Spleen (tissue), 11 donors: ENCODE results near the gene CDR2. TPM values are rescaled to one million over a fixed set of nuclear protein-coding genes. Genes with fewer than 3 reads are reported as not detected.

ENCODE experiments used
- DNase-seq: peaks from one replicate; pipeline ENCODE4 v3.0.0-alpha.2; 2020
- H3K27ac ChIP-seq, 8 donors: fragments of 200-600 bp; sonication (generic) in 7 of 8; 1 replicate in 4 of 8; 2 replicates in 4 of 8; pipeline versions ENCODE4 v1.5.0 to v1.8.0; 2016 to 2021; ENCODE audit warnings: inconsistent platforms in 4 of 8, mild to moderate bottlenecking in 4 of 8, moderate library complexity in 1 of 8
- H3K27me3 ChIP-seq, 7 donors: fragments of 200-600 bp; sonication (generic) in 6 of 7; replicated peaks in 1 of 7; 1 replicate in 4 of 7; 2 replicates in 3 of 7; pipeline versions ENCODE4 v1.5.0 to v1.8.0; 2016 to 2021; ENCODE audit warnings: inconsistent platforms in 3 of 7, mild to moderate bottlenecking in 1 of 7
- H3K36me3 ChIP-seq, 6 donors: fragments of 200-600 bp; sonication (generic) in 5 of 6; 1 replicate in 4 of 6; 2 replicates in 2 of 6; pipeline versions ENCODE4 v1.5.0 to v1.8.0; 2016 to 2021; ENCODE audit warnings: inconsistent platforms in 2 of 6
- H3K4me1 ChIP-seq, 6 donors: fragments of 200-600 bp; sonication (generic) in 5 of 6; 1 replicate in 3 of 6; 2 replicates in 3 of 6; pipeline versions ENCODE4 v1.5.0 to v1.8.0; 2016 to 2021; ENCODE audit warnings: inconsistent platforms in 3 of 6
- H3K4me3 ChIP-seq, 8 donors: fragments of 200-600 bp; sonication (generic) in 7 of 8; 1 replicate in 4 of 8; 2 replicates in 4 of 8; pipeline versions ENCODE4 v1.5.0 to v1.8.0; 2016 to 2021; ENCODE audit warnings: inconsistent platforms in 4 of 8, mild to moderate bottlenecking in 4 of 8, moderate library complexity in 2 of 8
- H3K9me3 ChIP-seq, 8 donors: fragments of 200-600 bp; sonication (generic) in 7 of 8; 1 replicate in 4 of 8; 2 replicates in 4 of 8; pipeline versions ENCODE4 v1.5.0 to v1.8.0; 2016 to 2021; ENCODE audit warnings: inconsistent platforms in 4 of 8
- POLR2A ChIP-seq, 3 donors: fragments of 450-650 bp; IDR thresholded peaks; one replicate each; pipeline ENCODE4 v1.5.1; 2017; ENCODE audit warnings: antibody characterized with exemption in 3 of 3, mild to moderate bottlenecking in 1 of 3
- POLR2AphosphoS5 ChIP-seq, 3 donors: sonication (generic); formaldehyde crosslinking; IDR thresholded peaks; one replicate each; pipeline ENCODE4 v1.5.1; 2017; ENCODE audit warnings: antibody characterized with exemption in 3 of 3
- WGBS, 5 donors: extraction: QIAGEN DNeasy Blood & Tissue Kit in 3 of 5; methylation state at CpG; one replicate each; pipeline versions ENCODE4 v1.1.5 to v1.1.7; 2013 to 2018; 5-methylcytosine and 5-hydroxymethylcytosine counted together
- intact Hi-C: fragments of 100-400 bp; cut with DNase I; formaldehyde crosslinking; loops from one replicate; pipeline ENCODE4 v1.15.0; 2023; ENCODE audit warnings: low total_unique reads
- polyA plus RNA-seq, 3 donors: library from polyadenylated mRNA; stranded (reverse); fragments of 200-250 nt; gene quantifications; one replicate each; pipeline ENCODE4 v1.2.1, GENCODE V29; 2013
- total RNA-seq, 7 donors: library from RNA; depleted of rRNA in 3 of 7; stranded (reverse); fragments of >200 nt in 3 of 7; fragmentation: NEBNext Ultra II Directional in 4 of 7; extraction: Animal tissue kit (Norgen Biotek cat#: 25700) in 4 of 7; gene quantifications; one replicate each; pipeline versions ENCODE4 v1.1.0 to v1.2.1, GENCODE V29; 2016 to 2021
- TF ChIP-seq, protein P1 (sequence below), 11 experiments: fragments of 200-600 bp in 7 of 11; fragments of 450-650 bp in 4 of 11; sonication (generic) in 4 of 11; IDR thresholded peaks in 8 of 11; conservative IDR thresholded peaks in 3 of 11; 1 replicate in 7 of 11; 2 replicates in 4 of 11; pipeline versions ENCODE4 v1.4.0 to v1.8.0; 2016 to 2021; ENCODE audit warnings: antibody characterized with exemption in 11 of 11, inconsistent platforms in 4 of 11, mild to moderate bottlenecking in 1 of 11
- donor health status: healthy with polysubstance abuse.
- donor health status: DM: no; HTN: no; CAD: no; lungs with moderate emphysema.
- donor health status: DM: no; HTN: no; CAD: no.
- donor health status: Bipolar disorder and iron deficiency.
- donor health status: healthy.
- donor health status: DM: no; HTN: no; CAD: no.
- donor health status: DM: yes; HTN: yes; CAD: no.

Gene CDR2
- total and polyA plus RNA-seq, 10 donors, result 7.7 to 33.4 (median 23.6) TPM

DNA sequence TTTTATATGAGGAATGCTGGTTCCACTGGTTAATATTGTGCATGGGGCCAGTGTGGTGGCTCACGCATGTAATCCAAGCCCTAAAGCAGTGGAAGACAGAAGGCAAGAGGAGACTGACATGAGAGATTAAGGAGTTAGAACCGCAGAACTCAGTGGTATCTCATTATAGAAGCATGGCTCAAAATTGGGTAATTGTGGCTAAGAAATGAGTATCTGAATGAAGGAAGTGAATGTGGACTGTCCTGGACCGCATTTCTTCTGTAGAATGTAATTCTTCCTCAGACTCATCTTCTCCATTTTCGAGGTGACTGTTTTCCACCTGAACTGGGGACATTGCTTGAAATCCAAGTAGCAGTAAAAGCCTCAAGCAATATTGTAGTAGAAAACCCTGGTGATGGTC lies 42.6 kb upstream of the CDR2 start:
- no peak for TF ChIP-seq POLR2AphosphoS5 (IDR thresholded peaks at IDR 0.05)
- TF ChIP-seq, protein P1, sequence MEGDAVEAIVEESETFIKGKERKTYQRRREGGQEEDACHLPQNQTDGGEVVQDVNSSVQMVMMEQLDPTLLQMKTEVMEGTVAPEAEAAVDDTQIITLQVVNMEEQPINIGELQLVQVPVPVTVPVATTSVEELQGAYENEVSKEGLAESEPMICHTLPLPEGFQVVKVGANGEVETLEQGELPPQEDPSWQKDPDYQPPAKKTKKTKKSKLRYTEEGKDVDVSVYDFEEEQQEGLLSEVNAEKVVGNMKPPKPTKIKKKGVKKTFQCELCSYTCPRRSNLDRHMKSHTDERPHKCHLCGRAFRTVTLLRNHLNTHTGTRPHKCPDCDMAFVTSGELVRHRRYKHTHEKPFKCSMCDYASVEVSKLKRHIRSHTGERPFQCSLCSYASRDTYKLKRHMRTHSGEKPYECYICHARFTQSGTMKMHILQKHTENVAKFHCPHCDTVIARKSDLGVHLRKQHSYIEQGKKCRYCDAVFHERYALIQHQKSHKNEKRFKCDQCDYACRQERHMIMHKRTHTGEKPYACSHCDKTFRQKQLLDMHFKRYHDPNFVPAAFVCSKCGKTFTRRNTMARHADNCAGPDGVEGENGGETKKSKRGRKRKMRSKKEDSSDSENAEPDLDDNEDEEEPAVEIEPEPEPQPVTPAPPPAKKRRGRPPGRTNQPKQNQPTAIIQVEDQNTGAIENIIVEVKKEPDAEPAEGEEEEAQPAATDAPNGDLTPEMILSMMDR (IDR thresholded peaks at IDR 0.05 in 8 of 11, conservative IDR thresholded peaks at IDR 0.05 in 3 of 11), result no peak
- no peaks in the 10 kb centered on the region for H3K9me3 ChIP-seq
- no peak overlapping the region for H3K27ac ChIP-seq
- WGBS, 5 donors, result 80 to 90% (median 86%) methylated on average over 4 of the region's 4 CpGs
- peaks cover 0 to 38% (median 17%) of the 10 kb centered on the region in 6 donors for H3K36me3 ChIP-seq
- intact Hi-C loops, result no loop called here
- no peaks in the 10 kb centered on the region for H3K4me1 ChIP-seq
- no peak for DNase-seq
- H3K27me3 ChIP-seq, result no peaks in the 10 kb centered on the region
- H3K4me3 ChIP-seq, result no peak overlapping the region

DNA sequence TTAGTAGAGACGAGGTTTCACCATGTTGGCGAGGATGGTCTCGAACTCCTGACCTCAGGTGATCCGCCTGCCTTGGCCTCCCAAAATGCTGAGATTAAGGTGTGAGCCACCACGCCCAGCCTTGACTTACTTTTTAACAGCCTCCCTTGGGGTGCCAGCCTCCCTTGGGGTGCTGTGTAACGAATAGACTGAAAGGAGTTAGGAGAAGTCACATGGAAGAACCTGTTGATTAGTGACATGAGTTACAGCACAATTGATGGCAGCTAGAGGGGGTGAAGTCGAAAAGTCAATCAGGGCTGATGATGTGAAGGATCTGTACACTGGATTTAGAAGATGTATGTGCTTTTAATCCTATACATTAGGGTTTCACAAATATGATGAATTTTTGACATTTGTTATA lies 39.4 kb upstream of the CDR2 start:
- Histone ChIP-seq H3K4me3 (no peak overlapping the region), H3K27ac (no peak overlapping the region), H3K9me3 (no peaks in the 10 kb centered on the region), H3K27me3 (no peaks in the 10 kb centered on the region), H3K4me1 (no peaks in the 10 kb centered on the region), H3K36me3 (peaks cover 0 to 7% (median 0%) of the 10 kb centered on the region in 6 donors)
- 94 to 99% (median 96%) methylated on average over 7 of the region's 7 CpGs for WGBS, 5 donors
- intact Hi-C loops, result no loop called here
- DNase-seq, result no peak
- no peak for TF ChIP-seq POLR2AphosphoS5 (IDR thresholded peaks at IDR 0.05)
- TF ChIP-seq, protein P1 (IDR thresholded peaks at IDR 0.05 in 8 of 11, conservative IDR thresholded peaks at IDR 0.05 in 3 of 11), result no peak
- no peak for TF ChIP-seq POLR2A (IDR thresholded peaks at IDR 0.05)

DNA sequence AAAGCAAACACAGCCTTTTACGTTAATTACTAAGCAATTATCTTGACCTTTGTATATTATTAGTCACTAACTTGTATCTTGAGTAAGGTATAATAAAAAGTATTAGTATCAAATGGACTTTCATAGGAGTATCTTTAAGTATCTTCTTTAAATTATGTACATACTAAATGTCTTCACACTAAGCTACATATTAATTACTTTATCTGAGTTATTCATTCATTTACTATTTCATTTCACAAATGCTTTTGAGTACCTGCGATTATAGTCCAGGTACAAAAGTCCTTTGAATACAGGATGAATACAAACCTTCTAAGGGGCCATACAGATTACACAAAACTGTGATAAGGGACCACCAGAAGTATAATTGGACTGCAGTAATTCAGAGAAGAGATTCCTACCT lies 33.1 kb upstream of the CDR2 start:
- H3K4me3 ChIP-seq, result no peak overlapping the region
- no peak for TF ChIP-seq POLR2A (IDR thresholded peaks at IDR 0.05)
- TF ChIP-seq POLR2AphosphoS5 (IDR thresholded peaks at IDR 0.05), result no peak
- TF ChIP-seq, protein P1 (IDR thresholded peaks at IDR 0.05 in 8 of 11, conservative IDR thresholded peaks at IDR 0.05 in 3 of 11), result no peak
- H3K9me3 ChIP-seq, result no peaks in the 10 kb centered on the region
- peaks cover 0 to 6% (median 0%) of the 10 kb centered on the region in 6 donors for H3K4me1 ChIP-seq
- no peak for DNase-seq
- intact Hi-C loops, result no loop called here
- H3K36me3 ChIP-seq, result peaks cover 0 to 10% (median 0%) of the 10 kb centered on the region in 6 donors
- H3K27ac ChIP-seq, result no peak overlapping the region
- WGBS, 5 donors, result 95 to 99% (median 97%) methylated on average over 2 of the region's 2 CpGs
- H3K27me3 ChIP-seq, result no peaks in the 10 kb centered on the region

DNA sequence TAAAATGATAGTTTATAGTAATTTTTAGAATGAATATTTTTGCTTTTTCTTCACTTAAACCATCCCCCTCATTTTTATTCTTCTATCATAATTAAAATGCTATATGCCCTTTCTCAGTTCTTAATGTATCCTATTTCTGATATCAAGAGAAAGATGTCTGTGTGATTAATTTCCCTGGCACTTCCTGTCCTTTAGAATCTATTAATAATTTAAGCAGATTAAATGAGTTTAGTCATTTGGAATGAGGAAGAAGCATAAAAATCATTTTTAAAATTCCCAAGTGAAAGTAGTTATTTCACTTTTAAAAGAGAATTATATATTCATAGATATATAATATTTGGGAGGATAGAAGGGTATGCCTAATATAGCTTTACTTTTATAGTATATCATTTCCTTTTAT lies 27.8 kb upstream of the CDR2 start:
- no peaks in the 10 kb centered on the region for H3K27me3 ChIP-seq

More for the DNA sequence above, 27.8 kb upstream of the CDR2 start:
- no peak for DNase-seq
- H3K27ac ChIP-seq, result peak overlapping the region in 2 of 8 donors; percentile 6 to 26
- intact Hi-C loops, result no loop called here
- no peak overlapping the region for H3K4me3 ChIP-seq
- TF ChIP-seq, protein P1 (IDR thresholded peaks at IDR 0.05 in 8 of 11, conservative IDR thresholded peaks at IDR 0.05 in 3 of 11), result no peak
- TF ChIP-seq POLR2AphosphoS5 (IDR thresholded peaks at IDR 0.05) (no peak), POLR2A (IDR thresholded peaks at IDR 0.05) (no peak)
- H3K36me3 ChIP-seq, result peaks cover 0 to 10% (median 0%) of the 10 kb centered on the region in 6 donors
- peaks cover 0 to 19% (median 0%) of the 10 kb centered on the region in 6 donors for H3K4me1 ChIP-seq
- H3K9me3 ChIP-seq, result no peaks in the 10 kb centered on the region
